ENCODE measurements around the gene IFT74. TPM values are rescaled to one million over a fixed set of nuclear protein-coding genes. Genes with fewer than 3 reads are reported as not detected.

The IFT74 gene
- total and polyA plus RNA-seq, 9 of the 15 experiments (the other 6 are each of a cell fraction or from before 2014, with no cell fraction given), result 6.1 to 13.2 (median 9.3) TPM

- peaks cover 95% of the 10 kb centered on the region for H3K79me2 ChIP-seq (ENCODE audit: control insufficient read depth, insufficient read depth, low read length)
- CTCF ChIA-PET (ENCODE audit: low intra/inter-chr PET ratio), result no interaction called here
- H3K9me3 ChIP-seq (replicated peaks; ENCODE audit: control insufficient read depth, insufficient read depth, low read depth, low read length), result no peaks in the 10 kb centered on the region
- no peak for DNase-seq (ENCODE audit: extremely low read depth in 1 of 4, low spot score in 3 of 4)
- H3K4me2 ChIP-seq (ENCODE audit: insufficient read depth, low read length), result no peak overlapping the region
- peaks cover 0 to 5% of the 10 kb centered on the region in 2 experiments; a peak in 3 of 5 replicates for H3K4me1 ChIP-seq (replicated peaks in 1 of 2; ENCODE audit: control insufficient read depth in 2 of 2, insufficient read depth in 2 of 2, low read length in 2 of 2)
- intact Hi-C loops (cut with micrococcal nuclease), result no loop called here
- no peak for FAIRE-seq
- H3K9ac ChIP-seq (ENCODE audit: insufficient read depth in 1 of 2, low read depth in 2 of 2, low read length in 2 of 2), result no peak overlapping the region
- H2AFZ ChIP-seq (ENCODE audit: low read depth, low read length), result no peak overlapping the region
- in situ Hi-C loops (cut with MboI), result no loop called here
- no peak overlapping the region for H3K27ac ChIP-seq (ENCODE audit: extremely low read depth, low read depth, low read length)
- TF ChIP-seq FIP1L1 (IDR thresholded peaks at IDR 0.05; ENCODE audit: low read depth, low read length, poor library complexity, severe bottlenecking), result no peak
- TF ChIP-seq HDAC3 (IDR thresholded peaks at IDR 0.05; ENCODE audit: borderline replicate concordance, partially characterized antibody), result no peak
- TF ChIP-seq ZC3H4 (CRISPR knock-in tag; IDR thresholded peaks at IDR 0.05; ENCODE audit: borderline replicate concordance), result no peak
- TF ChIP-seq, protein P1, sequence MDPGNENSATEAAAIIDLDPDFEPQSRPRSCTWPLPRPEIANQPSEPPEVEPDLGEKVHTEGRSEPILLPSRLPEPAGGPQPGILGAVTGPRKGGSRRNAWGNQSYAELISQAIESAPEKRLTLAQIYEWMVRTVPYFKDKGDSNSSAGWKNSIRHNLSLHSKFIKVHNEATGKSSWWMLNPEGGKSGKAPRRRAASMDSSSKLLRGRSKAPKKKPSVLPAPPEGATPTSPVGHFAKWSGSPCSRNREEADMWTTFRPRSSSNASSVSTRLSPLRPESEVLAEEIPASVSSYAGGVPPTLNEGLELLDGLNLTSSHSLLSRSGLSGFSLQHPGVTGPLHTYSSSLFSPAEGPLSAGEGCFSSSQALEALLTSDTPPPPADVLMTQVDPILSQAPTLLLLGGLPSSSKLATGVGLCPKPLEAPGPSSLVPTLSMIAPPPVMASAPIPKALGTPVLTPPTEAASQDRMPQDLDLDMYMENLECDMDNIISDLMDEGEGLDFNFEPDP (CRISPR knock-in tag; IDR thresholded peaks at IDR 0.05), result no peak
- POLR2A ChIA-PET, result no interaction called here
- no peaks in the 10 kb centered on the region for H4K20me1 ChIP-seq (replicated peaks; ENCODE audit: control insufficient read depth, insufficient read depth, low read length)
- H3K9me1 ChIP-seq (ENCODE audit: control insufficient read depth, insufficient read depth, low read length), result no peaks in the 10 kb centered on the region
- no TSS peak for BruUV-seq (replicated peaks)
- WGBS (ENCODE audit: insufficient coverage, low coverage, missing lambda C conversion rate), result 40% methylated on average over 1 of the region's 1 CpG
- H3K36me3 ChIP-seq (ENCODE audit: control insufficient read depth, insufficient read depth, low read length), result 0 out of 3 replicates have a peak, but pooled peaks cover 5% of the 10 kb centered on the region
- H3K4me3 ChIP-seq, result no peak overlapping the region
- H3K27me3 ChIP-seq (ENCODE audit: control insufficient read depth in 2 of 2, insufficient read depth in 2 of 2, low read length in 2 of 2), result no peaks in the 10 kb centered on the region
- ATAC-seq, result no peak
These were observed 15.4 kb upstream of the IFT74 start for GRCh38 chr9:26940779-26941178.
